GM21737 (cell line): ENCODE data around the gene RALGAPA2.

ENCODE experiments used
- ATAC-seq: cut with Tn5 transposase; IDR thresholded peaks from one replicate; pipeline ENCODE4 v1.9.1; 2021; ENCODE audit warnings: mild to moderate bottlenecking, moderate library complexity; ENCODE audit not compliant: unreplicated experiment

The RALGAPA2 gene

DNA sequence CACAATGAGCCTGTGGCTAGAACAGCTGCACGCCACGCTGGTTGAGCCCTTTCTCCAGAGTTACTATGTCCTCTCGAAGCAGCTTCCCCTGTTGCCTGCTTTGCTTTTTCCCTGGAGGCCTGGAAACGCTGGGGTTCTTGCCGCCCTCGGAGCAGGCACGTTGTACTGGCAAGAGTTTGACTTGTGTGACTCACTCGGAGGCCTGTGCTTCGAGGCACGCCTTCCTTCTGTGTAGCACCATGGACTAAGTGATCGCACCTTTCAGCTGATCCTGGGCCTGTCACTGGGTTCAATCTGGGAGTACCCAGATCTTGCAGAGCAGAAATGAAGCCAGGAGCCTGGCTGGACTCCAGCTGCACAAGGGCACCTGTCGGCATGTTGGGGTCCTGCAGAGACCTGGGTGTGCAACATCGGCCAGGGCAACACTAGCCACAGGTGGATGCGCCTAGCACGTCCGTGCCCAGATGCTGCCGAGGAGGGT is 339.3 kb downstream of the RALGAPA2 start:
- no peak for ATAC-seq

- ATAC-seq = no peak
Observed at GRCh38 chr20:20371681-20372080, 340.8 kb downstream of the RALGAPA2 start.

DNA sequence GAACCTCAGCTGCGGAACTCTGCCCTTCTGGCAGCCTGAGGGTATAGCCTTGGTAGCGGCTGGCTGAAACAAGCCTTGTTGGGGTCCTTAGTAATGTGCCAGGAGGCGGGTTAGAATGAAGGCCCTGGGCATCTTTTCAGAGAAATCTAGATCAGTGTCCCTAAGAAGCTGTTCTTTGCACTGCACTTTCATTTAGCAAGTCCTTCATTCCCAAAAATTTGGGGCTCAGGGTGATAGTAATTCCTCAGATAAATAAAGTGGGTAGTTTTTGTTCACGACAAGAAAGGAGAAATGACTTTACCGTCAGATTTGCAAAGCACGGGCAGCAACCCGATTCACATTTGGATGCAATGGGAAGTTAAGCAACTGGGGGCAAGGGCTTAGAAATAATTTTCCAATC is 341.4 kb downstream of the RALGAPA2 start:
- no peak for ATAC-seq

- ATAC-seq = no peak
Observed at GRCh38 chr20:20370094-20370575, 342.3 kb downstream of the RALGAPA2 start.

DNA sequence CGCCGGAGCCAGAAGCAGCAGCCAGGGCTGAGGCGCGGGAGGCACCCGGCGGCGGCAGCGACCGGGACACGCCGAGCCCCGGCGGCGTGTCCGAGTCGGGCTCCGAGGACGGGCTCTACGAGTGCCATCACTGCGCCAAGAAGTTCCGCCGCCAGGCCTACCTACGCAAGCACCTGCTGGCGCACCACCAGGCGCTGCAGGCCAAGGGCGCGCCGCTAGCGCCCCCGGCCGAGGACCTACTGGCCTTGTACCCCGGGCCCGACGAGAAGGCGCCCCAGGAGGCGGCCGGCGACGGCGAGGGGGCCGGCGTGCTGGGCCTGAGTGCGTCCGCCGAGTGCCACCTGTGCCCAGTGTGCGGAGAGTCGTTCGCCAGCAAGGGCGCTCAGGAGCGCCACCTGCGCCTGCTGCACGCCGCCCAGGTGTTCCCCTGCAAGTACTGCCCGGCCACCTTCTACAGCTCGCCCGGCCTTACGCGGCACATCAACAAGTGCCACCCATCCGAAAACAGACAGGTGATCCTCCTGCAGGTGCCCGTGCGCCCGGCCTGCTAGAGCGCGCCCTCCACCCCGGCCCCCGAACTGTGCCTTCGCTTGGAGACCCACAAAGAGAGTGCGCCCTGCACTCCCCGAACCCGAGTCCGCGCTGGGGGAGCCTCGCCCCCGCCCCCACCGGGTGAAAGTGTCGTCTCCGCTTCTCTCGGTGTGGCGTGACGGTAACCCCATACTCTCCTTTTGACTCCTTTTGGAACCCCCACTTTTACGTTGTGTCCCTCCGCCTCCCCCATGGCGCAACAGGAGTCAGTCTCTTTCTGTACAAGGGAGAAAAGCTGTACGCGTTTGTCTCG is 343.0 kb downstream of the RALGAPA2 start:
- no peak for ATAC-seq

- ATAC-seq = no peak
Observed at GRCh38 chr20:20368418-20369249, 343.8 kb downstream of the RALGAPA2 start.

DNA sequence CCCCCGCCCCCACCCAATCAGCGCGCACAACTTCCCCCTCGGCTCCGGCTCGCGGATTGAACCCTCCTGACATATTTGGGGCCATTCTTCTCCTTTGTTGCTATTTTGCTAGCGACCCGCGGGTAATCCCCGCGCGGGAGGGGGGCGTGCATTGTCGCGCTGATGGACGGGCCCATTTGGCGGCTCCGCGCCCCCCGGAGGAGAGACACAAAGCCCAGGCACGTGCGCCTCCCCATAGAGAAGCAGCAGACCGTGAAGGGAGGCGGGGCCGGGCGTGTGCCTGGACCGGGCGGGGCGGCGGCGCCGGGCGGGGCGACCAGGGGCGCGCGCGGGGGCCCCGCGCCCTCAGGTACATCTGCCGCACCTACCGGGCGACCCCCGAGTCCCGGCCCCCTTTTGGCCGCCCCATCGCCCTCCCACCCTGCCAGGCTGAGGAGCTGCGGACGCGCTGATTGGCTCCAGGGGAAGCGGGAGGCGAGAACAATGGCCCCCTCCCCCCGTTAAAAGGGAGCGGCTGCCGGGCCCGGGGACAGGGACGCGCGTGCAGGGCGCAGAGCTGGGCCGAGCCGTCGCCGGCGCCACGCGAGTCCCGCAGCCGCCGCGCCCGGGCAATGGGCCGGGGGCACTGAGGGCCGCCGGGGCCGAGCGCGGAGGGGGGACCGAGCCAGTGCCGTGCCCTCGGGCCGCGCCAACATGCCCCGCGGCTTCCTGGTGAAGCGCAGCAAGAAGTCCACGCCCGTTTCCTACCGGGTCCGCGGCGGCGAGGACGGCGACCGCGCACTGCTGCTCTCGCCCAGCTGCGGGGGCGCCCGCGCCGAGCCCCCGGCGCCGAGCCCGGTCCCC is 344.6 kb downstream of the RALGAPA2 start, which contains the start of gene INSM1:
Gene INSM1 (plus strand): TSS at position 530 of the 843 bp plus-strand sequence. CDS start 164 bp downstream, at position 694.
- no peak for ATAC-seq

GRCh38 chr20:20366876-20367574 is 345.4 kb downstream of the RALGAPA2 start:
- no peak for ATAC-seq

- no peak for ATAC-seq
Observed at GRCh38 chr20:20366551-20366875, 345.9 kb downstream of the RALGAPA2 start.

GRCh38 chr20:20365480-20366161 is 346.8 kb downstream of the RALGAPA2 start:
- no peak for ATAC-seq

GRCh38 chr20:20364593-20365479 is 347.6 kb downstream of the RALGAPA2 start:
- no peak for ATAC-seq

GRCh38 chr20:20363799-20364592 is 348.4 kb downstream of the RALGAPA2 start:
- ATAC-seq = no peak

- no peak for ATAC-seq
Observed at GRCh38 chr20:20363434-20363798, 349.0 kb downstream of the RALGAPA2 start.

DNA sequence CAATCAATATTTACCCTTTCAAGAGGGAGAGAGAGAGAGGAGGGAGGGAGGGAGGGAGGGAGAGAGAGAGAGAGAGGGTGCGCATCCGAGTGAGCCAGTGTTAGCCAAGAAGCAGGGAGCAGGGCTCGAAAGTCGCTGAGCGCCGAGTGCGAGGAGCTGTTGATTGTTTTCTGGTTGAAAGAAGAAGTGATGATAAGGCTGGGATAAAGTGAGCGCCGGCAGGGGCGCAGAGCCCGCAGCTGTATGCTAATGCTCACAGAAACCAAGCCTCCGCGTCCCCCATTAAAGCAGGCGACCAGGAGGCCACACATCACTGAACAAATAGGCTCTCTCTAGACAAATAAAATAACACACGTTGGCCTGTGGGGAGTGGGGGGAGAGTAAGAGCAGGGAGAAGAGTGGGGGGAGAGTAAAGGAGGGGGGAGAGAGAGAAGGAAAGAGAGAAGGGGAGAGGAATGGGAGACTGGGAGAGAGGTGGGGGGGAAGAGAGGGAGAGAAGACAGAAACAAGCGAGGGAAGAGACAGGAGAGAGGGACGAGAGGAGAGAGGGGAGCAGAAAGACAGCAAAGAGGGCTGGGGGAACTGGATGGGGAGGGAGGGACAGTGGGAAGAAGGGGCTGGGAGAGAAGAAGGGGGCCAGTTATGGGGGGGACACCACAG is 349.5 kb downstream of the RALGAPA2 start:
- ATAC-seq = no peak

GRCh38 chr20:20360464-20360863 is 352.0 kb downstream of the RALGAPA2 start:
- ATAC-seq = no peak

- ATAC-seq = no peak
Observed at GRCh38 chr20:20359628-20360027, 352.8 kb downstream of the RALGAPA2 start.

- no peak for ATAC-seq
Observed at GRCh38 chr20:20358801-20359200, 353.6 kb downstream of the RALGAPA2 start.
